AG09309 (cell line): ENCODE measurements around the gene ZNF236.
"Not testable (repeated sequence)": the region's sequence is repeated elsewhere in the genome, so short reads cannot be mapped to it uniquely, and the experiment has no call there.

Experiments
- DNase-seq: peaks from one replicate; pipeline ENCODE4 v3.0.0-alpha.2; 2010; ENCODE audit warnings: low read depth
- H3K4me3 ChIP-seq: 2 replicates; pipeline ENCODE4 v1.5.1; 2011; ENCODE audit warnings: mild to moderate bottlenecking, low read depth, low read length, moderate library complexity; ENCODE audit not compliant: control insufficient read depth
- CTCF ChIP-seq: IDR thresholded peaks from 2 replicates; pipeline ENCODE4 v1.5.1; 2011; ENCODE audit warnings: mild to moderate bottlenecking, low read depth, low read length, inconsistent platforms; ENCODE audit not compliant: insufficient read depth, control insufficient read depth; ENCODE audit errors: missing control alignments

Gene ZNF236

GRCh38 chr18:76822506-76823160 is at the start of gene ZNF236:
Gene ZNF236 (plus strand): TSS chr18:76822557. CDS start chr18:76822608, 51 bp downstream.
- DNase-seq = peak; percentile 41
- TF ChIP-seq CTCF = no peak

DNA sequence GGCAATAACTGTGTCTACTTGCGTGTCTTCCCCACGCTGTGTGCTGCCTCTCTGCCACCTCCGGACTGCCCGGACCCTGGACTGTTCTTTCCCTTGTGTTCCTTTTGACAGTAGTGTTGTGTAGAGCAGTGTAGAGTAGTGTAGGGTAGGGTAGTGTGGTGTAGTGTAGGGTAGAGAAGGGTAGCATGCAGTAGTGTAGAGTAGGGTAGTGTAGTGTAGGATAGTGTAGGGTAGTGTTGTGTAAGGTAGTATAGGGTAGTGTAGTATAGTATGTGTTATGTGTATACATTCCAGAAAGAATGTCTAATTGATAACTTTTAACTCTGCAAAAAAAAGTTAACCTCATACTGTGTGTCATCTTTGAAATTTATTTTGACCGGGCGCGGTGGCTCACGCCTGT is 49.7 kb upstream of the ZNF236 start:
- no peak for DNase-seq
- no peak overlapping the region for H3K4me3 ChIP-seq
- TF ChIP-seq CTCF = no peak

More at GRCh38 chr18:76822506-76823160, at the start of gene ZNF236:
- peak within 1 kb of the TSS; percentile 78 for H3K4me3 ChIP-seq

DNA sequence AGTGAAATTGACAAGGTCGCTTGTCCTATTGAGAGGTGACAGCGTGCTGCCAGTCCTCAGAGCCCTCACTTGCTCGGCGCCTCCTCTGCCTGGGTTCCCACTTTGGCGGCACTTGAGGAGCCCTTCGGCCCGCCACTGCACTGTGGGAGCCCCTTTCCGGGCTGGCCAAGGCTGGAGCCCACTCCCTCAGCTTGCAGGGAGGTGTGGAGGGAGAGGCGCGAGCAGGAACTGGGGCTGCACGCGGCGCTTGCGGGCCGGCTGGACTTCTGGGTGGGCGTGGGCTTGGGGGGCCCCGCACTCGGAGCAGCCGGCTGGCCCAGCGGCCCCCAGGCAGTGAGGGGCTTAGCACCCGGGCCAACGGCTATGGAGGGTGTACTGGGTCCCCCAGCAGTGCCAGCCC is 45.3 kb upstream of the ZNF236 start:
- H3K4me3 ChIP-seq, DNase-seq: not testable (repeated sequence)

GRCh38 chr18:76783786-76784484 is 38.4 kb upstream of the ZNF236 start:
- H3K4me3 ChIP-seq = no peak overlapping the region
- TF ChIP-seq CTCF = no peak
- DNase-seq = no peak

DNA sequence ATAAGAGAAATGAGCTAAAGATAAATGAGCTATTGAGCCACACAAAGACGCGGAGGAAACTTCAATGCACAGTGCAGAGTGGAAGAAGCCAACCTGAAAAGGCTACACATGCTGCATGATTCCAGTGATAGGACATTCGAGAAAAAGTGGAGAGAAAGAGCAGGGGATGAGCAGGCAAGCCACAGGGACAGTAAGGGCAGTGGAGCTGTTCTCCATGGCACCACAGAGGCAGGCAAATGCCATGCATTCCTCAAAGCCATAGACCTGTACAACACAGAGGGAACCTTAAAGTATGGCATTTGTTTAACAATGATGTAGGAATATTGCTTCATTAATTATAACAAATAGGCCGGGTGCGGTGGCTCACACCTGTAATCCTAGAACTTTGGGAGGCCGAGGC is 36.5 kb upstream of the ZNF236 start:
- H3K4me3 ChIP-seq = no peak overlapping the region
- DNase-seq = no peak
- TF ChIP-seq CTCF = no peak

DNA sequence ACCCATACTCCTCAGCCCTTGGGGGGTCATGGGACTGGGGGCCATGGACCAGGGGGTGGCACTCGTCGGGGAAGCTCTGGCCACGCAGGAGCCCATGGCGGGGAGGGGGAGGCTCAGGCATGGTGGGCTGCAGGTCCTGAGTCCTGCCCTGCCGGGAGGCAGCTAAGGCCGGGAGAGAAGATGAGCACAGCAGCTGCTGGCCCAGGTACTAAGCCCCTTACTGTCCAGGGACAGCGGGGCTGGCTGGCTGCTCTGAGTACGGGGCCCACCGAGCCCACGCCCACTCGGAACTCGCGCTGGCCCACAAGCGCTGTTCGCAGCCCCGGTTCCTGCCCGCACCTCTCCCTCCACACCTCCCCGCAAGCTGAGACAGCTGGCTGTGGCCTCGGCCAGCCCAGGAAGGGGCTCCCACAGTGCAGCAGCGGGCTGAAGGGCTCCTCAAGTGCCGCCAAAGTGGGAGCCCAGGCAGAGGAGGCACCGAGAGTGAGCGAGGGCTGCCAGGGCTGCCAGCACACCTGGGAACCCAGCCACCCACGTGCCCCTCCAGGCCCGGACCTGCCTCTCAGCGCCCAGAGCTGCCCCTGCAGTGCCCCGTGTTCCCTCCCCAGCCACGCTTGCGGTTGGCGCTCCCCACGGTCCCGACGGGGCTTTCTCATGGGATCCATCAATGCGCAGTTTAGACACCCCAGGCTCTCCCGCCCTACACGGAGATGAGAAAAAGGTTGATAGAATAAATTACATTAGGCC is 33.6 kb upstream of the ZNF236 start:
- no peak for TF ChIP-seq CTCF
- no peak for DNase-seq
- no peak overlapping the region for H3K4me3 ChIP-seq

DNA sequence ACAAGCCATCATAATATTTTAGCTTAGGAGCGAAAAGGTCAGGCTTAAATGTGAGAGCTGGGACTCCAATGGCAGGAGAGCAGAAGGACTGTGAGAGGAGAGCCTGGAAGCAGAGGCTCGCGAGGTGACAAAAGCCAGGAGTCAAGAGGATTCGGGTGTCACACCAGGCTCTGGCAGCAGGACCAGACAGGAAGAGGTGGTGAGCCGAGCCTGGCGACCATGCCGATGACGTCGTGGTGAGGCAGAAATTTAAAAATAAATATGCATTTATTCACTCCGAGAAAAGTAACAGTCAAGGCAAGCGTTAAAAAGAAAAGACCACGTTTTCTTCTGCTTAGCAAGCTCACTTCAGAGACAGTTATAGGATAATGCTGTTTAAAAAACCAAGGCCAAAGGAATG is 31.3 kb upstream of the ZNF236 start:
- no peak for TF ChIP-seq CTCF

More for the DNA sequence above, 31.3 kb upstream of the ZNF236 start:
- H3K4me3 ChIP-seq = no peak overlapping the region
- DNase-seq = no peak
